HepG2 (cell line): ENCODE data around the gene TNFRSF6B.
A peak's percentile ranks its signal among the peaks of the same experiment; 100 is the strongest.

Experiments used
- BCL6 ChIP-seq: IDR thresholded peaks from 2 replicates; pipeline ENCODE4 v1.6.1; 2016; ENCODE audit warnings: missing genetic modification reagents, missing compliant biosample characterization
- BHLHE40 ChIP-seq: IDR thresholded peaks from 2 replicates; pipeline ENCODE4 v1.6.1; 2011; ENCODE audit warnings: low read length, improper control_type of control experiment
- CTCF ChIP-seq: sonication (generic); formaldehyde crosslinking; IDR thresholded peaks from 2 replicates; pipeline ENCODE4 v1.5.0; 2020; ENCODE audit warnings: mild to moderate bottlenecking, missing genetic modification reagents, moderate library complexity
- HDAC6 ChIP-seq: fragments of 200-600 bp; sonication (generic); IDR thresholded peaks from 2 replicates; pipeline ENCODE4 v1.7.0; 2017; ENCODE audit warnings: mild to moderate bottlenecking, antibody characterized with exemption, low read length, low read depth
- HNRNPL ChIP-seq: fragments of 200-400 bp; formaldehyde crosslinking; IDR thresholded peaks from 2 replicates; pipeline ENCODE4 v1.6.1; 2017; ENCODE audit warnings: mild to moderate bottlenecking, low read depth, low read length
- NPAS2 ChIP-seq: sonication (generic); formaldehyde crosslinking; IDR thresholded peaks from 2 replicates; pipeline ENCODE4 v1.8.0; 2022; ENCODE audit warnings: mild to moderate bottlenecking, missing genetic modification reagents, borderline replicate concordance
- POLR2AphosphoS5 ChIP-seq: IDR thresholded peaks from 2 replicates; pipeline ENCODE4 v1.6.1; 2012; ENCODE audit warnings: low read depth, low read length
- SNAPC4 ChIP-seq: sonication (generic); formaldehyde crosslinking; IDR thresholded peaks from 2 replicates; pipeline ENCODE4 v1.4.0; 2020; ENCODE audit warnings: mild to moderate bottlenecking, missing genetic modification reagents
- SRF ChIP-seq: IDR thresholded peaks from 2 replicates; pipeline ENCODE4 v1.6.1; 2011; ENCODE audit warnings: mild to moderate bottlenecking, low read depth, low read length, moderate library complexity
- YY1 ChIP-seq: IDR thresholded peaks from 2 replicates; pipeline ENCODE4 v1.6.1; 2011; ENCODE audit warnings: low read length, low read depth, moderate library complexity, mild to moderate bottlenecking; ENCODE audit not compliant: insufficient read depth, insufficient replicate concordance
- ZNF646 ChIP-seq: sonication (generic); formaldehyde crosslinking; IDR thresholded peaks from 2 replicates; pipeline ENCODE4 v1.9.0; 2021; ENCODE audit warnings: mild to moderate bottlenecking, missing genetic modification reagents
- ZNF839 ChIP-seq: sonication (generic); formaldehyde crosslinking; IDR thresholded peaks from 2 replicates; pipeline ENCODE4 v1.4.0; 2020; ENCODE audit warnings: missing genetic modification reagents, mild to moderate bottlenecking, borderline replicate concordance

- no peak for TF ChIP-seq NPAS2
- no peak for TF ChIP-seq CTCF (CRISPR knock-in tag)
- no peak for TF ChIP-seq POLR2AphosphoS5
- no peak for TF ChIP-seq HDAC6
- TF ChIP-seq ZNF839 (CRISPR knock-in tag) = no peak; the same call in 1 of the 2 replicates
- no peak; the same call in 1 of the 2 replicates for TF ChIP-seq ZNF646 (CRISPR knock-in tag)
- 0 out of 2 replicates have a peak, but pooled peaks have one; percentile 1 for TF ChIP-seq BHLHE40
- no peak for TF ChIP-seq SRF
- no peak for TF ChIP-seq SNAPC4
- TF ChIP-seq BCL6 (CRISPR knock-in tag) = no peak
- TF ChIP-seq YY1 = peak; percentile 1
- no peak for TF ChIP-seq HNRNPL
These were observed 39.1 kb upstream of the TNFRSF6B start for GRCh38 chr20:63657260-63657936.
